Neural progenitor cell (in vitro differentiated cells): ENCODE measurements around the gene CHRNA4.

Source experiments
- CTCF ChIP-seq: fragments of 200-600 bp; sonication (generic); IDR thresholded peaks from 2 replicates; pipeline ENCODE4 v1.5.1; 2017; ENCODE audit warnings: antibody characterized with exemption, mild to moderate bottlenecking
- EZH2 ChIP-seq: fragments of 200-600 bp; sonication (generic); IDR thresholded peaks from 2 replicates; pipeline ENCODE4 v1.6.1; 2017; ENCODE audit warnings: antibody characterized with exemption, mild to moderate bottlenecking, moderate library complexity

GRCh38 chr20:63296531-63297299 lies 64.4 kb downstream of the CHRNA4 start:
- TF ChIP-seq EZH2 (no peak), CTCF (no peak)
